IMR-90 (cell line): Measurements from ENCODE around the gene C1QTNF3. TPM values are rescaled to one million over a fixed set of nuclear protein-coding genes. Genes with fewer than 3 reads are reported as not detected.

ENCODE experiments used
- ATAC-seq: fragments of 200-7000 bp; cut with Tn5 transposase; 2 replicates; pipeline ENCODE4 v1.9.1; 2020; ENCODE audit warnings: low read depth, mild to moderate bottlenecking, moderate library complexity
- BruUV-seq: library from RNA; stranded (reverse); fragments of 400-500 nt; replicated peaks from 2 replicates; lab custom pipeline; 2021; lab: Mats Ljungman, UMichigan
- CTCF ChIA-PET: fragments of 300-600 bp; formaldehyde crosslinking; extraction: SDS; loops from one replicate; lab custom pipeline; 2021; ENCODE audit warnings: antibody characterized with exemption; lab: Yijun Ruan, JAX
- POLR2A ChIA-PET: fragments of 300-600 bp; sonication (Branson Sonifier 250); formaldehyde crosslinking; loops from one replicate; lab custom pipeline; 2022; ENCODE audit warnings: antibody characterized with exemption; ENCODE audit not compliant: unreplicated experiment; lab: Charles Lee
- DNase-seq: peaks from one replicate; pipeline ENCODE4 v3.0.0; 2013
- H2AFZ ChIP-seq: replicated peaks from 2 replicates; pipeline ENCODE3; 2013; ENCODE audit warnings: low read length, mild to moderate bottlenecking; ENCODE audit not compliant: poor library complexity
- H2AK5ac ChIP-seq: 2 replicates; pipeline ENCODE4 v1.6.1; 2013; ENCODE audit warnings: low read depth, low read length, inconsistent platforms
- H2AK9ac ChIP-seq: replicated peaks from 2 replicates; pipeline ENCODE3; 2013; ENCODE audit warnings: mild to moderate bottlenecking, low read depth, low read length, moderate library complexity; ENCODE audit not compliant: poor library complexity
- H2BK120ac ChIP-seq: 2 replicates; pipeline ENCODE4 v1.6.1; 2013; ENCODE audit warnings: low read depth, low read length, inconsistent platforms
- H2BK15ac ChIP-seq: 3 replicates; pipeline ENCODE4 v1.6.1; 2013; ENCODE audit warnings: low read depth, low read length, inconsistent platforms
- H2BK20ac ChIP-seq: 2 replicates; pipeline ENCODE4 v1.6.1; 2013; ENCODE audit warnings: low read depth, mild to moderate bottlenecking, inconsistent platforms, low read length, moderate library complexity
- H2BK5ac ChIP-seq: 2 replicates; pipeline ENCODE4 v1.6.1; 2013; ENCODE audit warnings: mild to moderate bottlenecking, low read depth, low read length, inconsistent platforms; ENCODE audit not compliant: poor library complexity, severe bottlenecking
- H3K14ac ChIP-seq: replicated peaks from 2 replicates; pipeline ENCODE4 v1.6.1; 2013; ENCODE audit warnings: low read depth, low read length, inconsistent platforms
- H3K18ac ChIP-seq: 2 replicates; pipeline ENCODE4 v1.6.1; 2013; ENCODE audit warnings: low read depth, low read length, control low read depth
- H3K23ac ChIP-seq: 2 replicates; pipeline ENCODE4 v1.6.1; 2013; ENCODE audit warnings: low read depth, low read length, inconsistent platforms
- H3K27ac ChIP-seq: 2 replicates; pipeline ENCODE4 v1.5.1; 2013; ENCODE audit warnings: mild to moderate bottlenecking, control low read depth, low read length; ENCODE audit not compliant: insufficient read depth
- H3K27me3 ChIP-seq: 2 replicates; pipeline ENCODE4 v1.6.1; 2013; ENCODE audit warnings: low read length; ENCODE audit not compliant: control insufficient read depth, insufficient read depth
- H3K36me3 ChIP-seq: 2 replicates; pipeline ENCODE4 v1.6.1; 2013; ENCODE audit warnings: low read length, mixed read lengths; ENCODE audit not compliant: control insufficient read depth, insufficient read depth
- H3K4ac ChIP-seq: 2 replicates; pipeline ENCODE4 v1.6.1; 2013; ENCODE audit warnings: low read depth, low read length, inconsistent platforms
- H3K4me1 ChIP-seq: 2 replicates; pipeline ENCODE4 v1.6.1; 2013; ENCODE audit warnings: low read length, mixed read lengths; ENCODE audit not compliant: control insufficient read depth, insufficient read depth
- H3K4me2 ChIP-seq: 2 replicates; pipeline ENCODE4 v1.6.1; 2013; ENCODE audit warnings: low read depth, mild to moderate bottlenecking, control low read depth, low read length, moderate library complexity
- H3K4me3 ChIP-seq: 2 replicates; pipeline ENCODE4 v1.5.1; 2013; ENCODE audit warnings: low read depth, mild to moderate bottlenecking, control low read depth, low read length, moderate library complexity; ENCODE audit not compliant: insufficient read depth
- H3K56ac ChIP-seq: 2 replicates; pipeline ENCODE4 v1.6.1; 2013; ENCODE audit warnings: low read length, inconsistent platforms; ENCODE audit not compliant: insufficient read depth; ENCODE audit errors: extremely low read depth
- H3K79me1 ChIP-seq, 2 experiments: 2 replicates each; pipeline ENCODE4 v1.6.1; 2013; ENCODE audit warnings: low read length in 2 of 2, inconsistent platforms in 1 of 2, low read depth in 1 of 2
- H3K9ac ChIP-seq: 2 replicates; pipeline ENCODE4 v1.6.1; 2013; ENCODE audit warnings: low read depth, low read length, control low read depth
- H3K9me1 ChIP-seq: 2 replicates; pipeline ENCODE4 v1.6.1; 2013; ENCODE audit warnings: low read length, inconsistent platforms; ENCODE audit not compliant: insufficient read depth
- H3K9me3 ChIP-seq: 2 replicates; pipeline ENCODE4 v1.6.1; 2013; ENCODE audit warnings: low read length; ENCODE audit not compliant: control insufficient read depth, insufficient read depth
- H4K20me1 ChIP-seq: 2 replicates; pipeline ENCODE4 v1.6.1; 2013; ENCODE audit warnings: low read length, inconsistent platforms; ENCODE audit not compliant: insufficient read depth
- H4K5ac ChIP-seq: 2 replicates; pipeline ENCODE4 v1.6.1; 2013; ENCODE audit warnings: mild to moderate bottlenecking, low read depth, low read length, control low read depth
- H4K8ac ChIP-seq, 2 experiments: 2 replicates each; pipeline ENCODE4 v1.6.1; 2013; ENCODE audit warnings: low read depth in 2 of 2, low read length in 2 of 2, control low read depth in 1 of 2, inconsistent platforms in 1 of 2
- H4K91ac ChIP-seq: 2 replicates; pipeline ENCODE4 v1.6.1; 2013; ENCODE audit warnings: low read depth, low read length, inconsistent platforms; ENCODE audit not compliant: insufficient read depth
- CHD1 ChIP-seq: IDR thresholded peaks from 2 replicates; pipeline ENCODE4 v1.6.1; 2012; ENCODE audit warnings: low read depth, low read length, improper control_type of control experiment
- RAD21 ChIP-seq: IDR thresholded peaks from 2 replicates; pipeline ENCODE4 v1.6.1; 2012; ENCODE audit warnings: low read length, improper control_type of control experiment
- WGBS, 2 experiments: methylation state at CpG; one replicate each; pipeline versions ENCODE4 v1.1.5 to v1.1.7; 2013; ENCODE audit warnings: missing lambda C conversion rate in 2 of 2; ENCODE audit not compliant: insufficient read length in 1 of 2; ENCODE audit errors: extremely low coverage in 2 of 2; 5-methylcytosine and 5-hydroxymethylcytosine counted together
- dilution Hi-C: fragments of 300-500 bp; cut with HindIII; formaldehyde crosslinking; loops from one replicate; pipeline ENCODE4 v1.14.3; 2018; ENCODE audit warnings: low sequenced_read_pairs; ENCODE audit not compliant: unreplicated experiment
- in situ Hi-C: fragments of 300-500 bp; cut with MboI; formaldehyde crosslinking; loops from 3 replicates; pipeline ENCODE4 v1.14.3; 2019; ENCODE audit warnings: low sequenced_read_pairs, inconsistent platforms, mixed read lengths
- intact Hi-C: fragments of 100-400 bp; cut with micrococcal nuclease; formaldehyde crosslinking; loops from 2 replicates; pipeline ENCODE4 v1.10.0; 2022
- polyA plus RNA-seq, 3 experiments: library from polyadenylated mRNA; depleted of rRNA; stranded (reverse); fragments of >200 nt; gene quantifications; 2 replicates each; pipeline ENCODE4 v1.2.3, GENCODE V29; 2012; ENCODE audit warnings: low replicate concordance in 1 of 3
- total RNA-seq: library from RNA; depleted of rRNA; stranded (reverse); fragments of >200 nt; gene quantifications from 2 replicates; pipeline ENCODE4 v1.2.3, GENCODE V29; 2012

C1QTNF3 gene
- total and polyA plus RNA-seq, 2 of the 4 experiments (the other 2 are of a cell fraction) = 1.0 to 1.4 TPM

- H3K4me2 ChIP-seq = no peak overlapping the region
- H2BK20ac ChIP-seq = no peak overlapping the region
- H3K4ac ChIP-seq = no peak overlapping the region
- H2BK15ac ChIP-seq = no peak overlapping the region
- no peak overlapping the region for H3K4me3 ChIP-seq
- no peak overlapping the region for H2BK5ac ChIP-seq
- no peak overlapping the region for H3K9ac ChIP-seq
- H4K20me1 ChIP-seq = no peaks in the 10 kb centered on the region
- no peak overlapping the region for H4K91ac ChIP-seq
- H3K56ac ChIP-seq = no peak overlapping the region
- no peak for ATAC-seq
- no peak overlapping the region for H4K5ac ChIP-seq
- peaks cover 1% of the 10 kb centered on the region; the same call in 1 of the 2 replicates for H3K9me3 ChIP-seq
- H3K36me3 ChIP-seq = peaks cover 5% of the 10 kb centered on the region
- H3K23ac ChIP-seq = no peak overlapping the region
- no peak overlapping the region for H3K14ac ChIP-seq
- POLR2A ChIA-PET = no interaction called here
- TF ChIP-seq CHD1 (no peak), RAD21 (no peak)
- H2AK9ac ChIP-seq = no peak overlapping the region
- no peak overlapping the region for H2AFZ ChIP-seq
- H4K8ac ChIP-seq = no peak overlapping the region
- no peak for DNase-seq
- no peak overlapping the region for H3K27ac ChIP-seq
- H3K27me3 ChIP-seq = no peaks in the 10 kb centered on the region
- dilution Hi-C loops (no loop called here), intact Hi-C loops (no loop called here), in situ Hi-C loops (loop anchor here (25.0 kb wide), 1 partner anchor 894 kb away; no protein-coding TSS in a partner anchor)
- H2AK5ac ChIP-seq = no peak overlapping the region
- no CpG with 5 or more reads among the region's 2 CpGs for WGBS, 2 experiments
- H3K4me1 ChIP-seq = no peaks in the 10 kb centered on the region
- H3K9me1 ChIP-seq = no peaks in the 10 kb centered on the region
- CTCF ChIA-PET = no interaction called here
- no TSS peak for BruUV-seq
- no peaks in the 10 kb centered on the region for H3K79me1 ChIP-seq
- H2BK120ac ChIP-seq = no peak overlapping the region
- no peak overlapping the region for H3K18ac ChIP-seq
Observed at GRCh38 chr5:33992864-33993263, 50.1 kb downstream of the C1QTNF3 start.
